Measurements from ENCODE around the gene VPS11. TPM values are rescaled to one million over a fixed set of nuclear protein-coding genes. Genes with fewer than 3 reads are reported as not detected.

Gene VPS11
- total RNA-seq, 4 donors from 2014 or later = 37.2 to 57.2 (median 47.9) TPM

- H3K36me3 ChIP-seq = peaks cover 24% of the 10 kb centered on the region
- H3K27me3 ChIP-seq = no peaks in the 10 kb centered on the region
- H3K27ac ChIP-seq = no peak overlapping the region
- TF ChIP-seq POLR2AphosphoS5 (IDR thresholded peaks at IDR 0.05) (no peak), EP300 (IDR thresholded peaks at IDR 0.05) (no peak), CTCF (IDR thresholded peaks at IDR 0.05) (no peak), POLR2A (IDR thresholded peaks at IDR 0.05) (no peak)
- no peaks in the 10 kb centered on the region for H3K4me1 ChIP-seq
- H3K4me3 ChIP-seq = no peak overlapping the region
- no peak for DNase-seq (ENCODE audit: low spot score in 2 of 2)
- 90% methylated on average over 4 of the region's 4 CpGs for WGBS
- H3K9me3 ChIP-seq = no peaks in the 10 kb centered on the region
Observed at GRCh38 chr11:119041821-119042514, 25.6 kb upstream of the VPS11 start.

GRCh38 chr11:119042927-119043326 is 24.7 kb upstream of the VPS11 start:
- no peak for DNase-seq (ENCODE audit: low spot score in 2 of 2)
- H3K4me3 ChIP-seq = no peak overlapping the region
- H3K27ac ChIP-seq = no peak overlapping the region
- 93% methylated on average over 9 of the region's 9 CpGs for WGBS
- TF ChIP-seq EP300 (IDR thresholded peaks at IDR 0.05) (no peak), POLR2A (IDR thresholded peaks at IDR 0.05) (no peak), CTCF (IDR thresholded peaks at IDR 0.05) (no peak), POLR2AphosphoS5 (IDR thresholded peaks at IDR 0.05) (no peak)
- H3K9me3 ChIP-seq = no peaks in the 10 kb centered on the region
- no peaks in the 10 kb centered on the region for H3K27me3 ChIP-seq
- H3K4me1 ChIP-seq = no peaks in the 10 kb centered on the region
- peaks cover 34% of the 10 kb centered on the region for H3K36me3 ChIP-seq

GRCh38 chr11:119044708-119045107 is 22.9 kb upstream of the VPS11 start:
- no peaks in the 10 kb centered on the region for H3K27me3 ChIP-seq
- no peaks in the 10 kb centered on the region for H3K4me1 ChIP-seq
- H3K36me3 ChIP-seq = peaks cover 51% of the 10 kb centered on the region
- no peak overlapping the region for H3K4me3 ChIP-seq
- H3K9me3 ChIP-seq = no peaks in the 10 kb centered on the region
- no peak for DNase-seq (ENCODE audit: low spot score in 2 of 2)
- 71% methylated on average over 6 of the region's 6 CpGs for WGBS
- H3K27ac ChIP-seq = no peak overlapping the region
- TF ChIP-seq POLR2A (IDR thresholded peaks at IDR 0.05) = no peak
- no peak for TF ChIP-seq CTCF (IDR thresholded peaks at IDR 0.05)
- no peak for TF ChIP-seq EP300 (IDR thresholded peaks at IDR 0.05)
- no peak for TF ChIP-seq POLR2AphosphoS5 (IDR thresholded peaks at IDR 0.05)

- Histone ChIP-seq H3K4me3 (no peak overlapping the region), H3K27me3 (no peaks in the 10 kb centered on the region), H3K27ac (no peak overlapping the region), H3K36me3 (peaks cover 67% of the 10 kb centered on the region), H3K4me1 (no peaks in the 10 kb centered on the region), H3K9me3 (no peaks in the 10 kb centered on the region)
- 96% methylated on average over 4 of the region's 6 CpGs for WGBS
- TF ChIP-seq CTCF (IDR thresholded peaks at IDR 0.05) (no peak), POLR2AphosphoS5 (IDR thresholded peaks at IDR 0.05) (no peak)
- no peak for DNase-seq (ENCODE audit: low spot score in 2 of 2)
Observed at GRCh38 chr11:119046489-119046888, 21.1 kb upstream of the VPS11 start.

- WGBS = 89% methylated on average over 6 of the region's 6 CpGs
- TF ChIP-seq POLR2A (IDR thresholded peaks at IDR 0.05) = no peak
- TF ChIP-seq EP300 (IDR thresholded peaks at IDR 0.05) = no peak
- TF ChIP-seq CTCF (IDR thresholded peaks at IDR 0.05) = no peak
Observed at GRCh38 chr11:119047205-119047604, 20.4 kb upstream of the VPS11 start.

More at GRCh38 chr11:119047205-119047604, 20.4 kb upstream of the VPS11 start:
- Histone ChIP-seq H3K36me3 (peaks cover 74% of the 10 kb centered on the region), H3K4me3 (no peak overlapping the region), H3K27me3 (no peaks in the 10 kb centered on the region), H3K27ac (no peak overlapping the region), H3K4me1 (no peaks in the 10 kb centered on the region), H3K9me3 (no peaks in the 10 kb centered on the region)
- no peak for DNase-seq (ENCODE audit: low spot score in 2 of 2)
